ENCODE measurements around the gene ZNF496. TPM values are rescaled to one million over a fixed set of nuclear protein-coding genes. Genes with fewer than 3 reads are reported as not detected.

ZNF496 gene
- total and polyA plus RNA-seq, 2 donors from 2014 or later: 6.3 to 27.0 TPM

DNA sequence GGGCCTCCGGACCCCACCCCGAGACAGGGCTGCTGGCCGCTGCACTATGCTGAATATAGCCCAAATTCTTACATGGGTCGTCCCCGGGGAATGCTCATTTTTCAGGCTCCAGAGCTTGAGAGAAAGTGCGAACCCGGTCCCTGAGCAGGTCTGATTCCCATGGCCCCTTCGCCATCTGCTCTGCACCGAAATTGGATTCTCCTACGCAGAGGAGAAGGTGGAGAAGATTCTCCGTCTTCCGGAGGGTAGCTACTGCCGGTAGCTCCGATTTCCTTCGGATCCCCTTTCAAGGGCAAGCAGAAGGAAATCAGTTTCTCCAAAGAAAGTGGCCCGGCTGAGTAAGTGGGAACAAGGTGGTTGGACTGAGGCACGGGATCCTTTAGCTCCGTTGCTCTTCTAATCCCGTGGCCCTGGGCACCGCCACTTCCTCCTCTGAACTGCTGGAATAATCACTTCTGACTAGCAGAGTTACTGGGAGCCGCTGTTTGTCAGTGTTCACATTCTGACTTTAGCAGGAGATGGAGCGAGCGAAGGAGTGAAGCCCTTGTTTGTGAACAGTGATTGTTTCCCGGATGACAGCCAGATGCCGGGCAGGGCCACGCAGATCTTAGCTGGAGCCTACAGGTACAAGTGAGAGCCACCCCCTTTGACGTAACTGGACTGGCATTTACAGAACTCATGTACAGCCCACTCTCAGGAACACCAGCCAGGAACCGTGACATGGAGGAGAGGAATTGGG, 1.1 kb upstream of the ZNF496 start:
- Histone ChIP-seq H3K4me3 (ENCODE audit: low read length in 3 of 3) (peak overlapping the region; percentile 23 to 66 (median 65)), H3K9ac (ENCODE audit: low read length in 3 of 3) (peak overlapping the region in 2 of 3 donors; percentile 17 to 73), H3K36me3 (ENCODE audit: control insufficient read depth in 2 of 3, insufficient read depth in 3 of 3, low read length in 3 of 3) (peaks cover 0 to 16% (median 12%) of the 10 kb centered on the region in 3 donors), H3K4me1 (ENCODE audit: control insufficient read depth in 2 of 3, insufficient read depth in 2 of 3, low read depth in 1 of 3, low read length in 3 of 3) (peaks cover 2 to 9% (median 9%) of the 10 kb centered on the region in 3 donors), H3K9me3 (ENCODE audit: control insufficient read depth in 2 of 3, insufficient read depth in 1 of 3, low read length in 3 of 3) (no peaks in the 10 kb centered on the region), H3K27me3 (ENCODE audit: control insufficient read depth, insufficient read depth, low read length) (no peaks in the 10 kb centered on the region), H3K27ac (ENCODE audit: low read depth in 2 of 2, low read length in 2 of 2) (peak overlapping the region; percentile 76 to 85)
- intact Hi-C loops (cut with DNase I): no loop called here
- DNase-seq (peak in 4 of 5 donors; percentile 39 to 57 (median 54)), FAIRE-seq (no peak)
- TF ChIP-seq, protein P1, sequence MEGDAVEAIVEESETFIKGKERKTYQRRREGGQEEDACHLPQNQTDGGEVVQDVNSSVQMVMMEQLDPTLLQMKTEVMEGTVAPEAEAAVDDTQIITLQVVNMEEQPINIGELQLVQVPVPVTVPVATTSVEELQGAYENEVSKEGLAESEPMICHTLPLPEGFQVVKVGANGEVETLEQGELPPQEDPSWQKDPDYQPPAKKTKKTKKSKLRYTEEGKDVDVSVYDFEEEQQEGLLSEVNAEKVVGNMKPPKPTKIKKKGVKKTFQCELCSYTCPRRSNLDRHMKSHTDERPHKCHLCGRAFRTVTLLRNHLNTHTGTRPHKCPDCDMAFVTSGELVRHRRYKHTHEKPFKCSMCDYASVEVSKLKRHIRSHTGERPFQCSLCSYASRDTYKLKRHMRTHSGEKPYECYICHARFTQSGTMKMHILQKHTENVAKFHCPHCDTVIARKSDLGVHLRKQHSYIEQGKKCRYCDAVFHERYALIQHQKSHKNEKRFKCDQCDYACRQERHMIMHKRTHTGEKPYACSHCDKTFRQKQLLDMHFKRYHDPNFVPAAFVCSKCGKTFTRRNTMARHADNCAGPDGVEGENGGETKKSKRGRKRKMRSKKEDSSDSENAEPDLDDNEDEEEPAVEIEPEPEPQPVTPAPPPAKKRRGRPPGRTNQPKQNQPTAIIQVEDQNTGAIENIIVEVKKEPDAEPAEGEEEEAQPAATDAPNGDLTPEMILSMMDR (IDR thresholded peaks at IDR 0.05; ENCODE audit: borderline replicate concordance, extremely low read depth, insufficient read depth): no peak

GRCh38 chr1:247332215-247332622, 552 bp upstream of the ZNF496 start:
- Histone ChIP-seq H3K4me1 (ENCODE audit: control insufficient read depth in 2 of 3, insufficient read depth in 2 of 3, low read depth in 1 of 3, low read length in 3 of 3) (peaks cover under 1 to 9% (median 9%) of the 10 kb centered on the region in 3 donors), H3K9ac (ENCODE audit: low read length in 3 of 3) (peak overlapping the region in 2 of 3 donors; percentile 17 to 73), H3K27me3 (ENCODE audit: control insufficient read depth, insufficient read depth, low read length) (no peaks in the 10 kb centered on the region), H3K9me3 (ENCODE audit: control insufficient read depth in 2 of 3, insufficient read depth in 1 of 3, low read length in 3 of 3) (no peaks in the 10 kb centered on the region), H3K36me3 (ENCODE audit: control insufficient read depth in 2 of 3, insufficient read depth in 3 of 3, low read length in 3 of 3) (peaks cover 0 to 16% (median 12%) of the 10 kb centered on the region in 3 donors), H3K27ac (ENCODE audit: low read depth in 2 of 2, low read length in 2 of 2) (peak overlapping the region; percentile 76 to 85), H3K4me3 (ENCODE audit: low read length in 3 of 3) (peak overlapping the region; percentile 23 to 66 (median 65))
- TF ChIP-seq, protein P1 (IDR thresholded peaks at IDR 0.05; ENCODE audit: borderline replicate concordance, extremely low read depth, insufficient read depth): no peak
- intact Hi-C loops (cut with DNase I): no loop called here
- DNase-seq (peak in 4 of 5 donors; percentile 59 to 87 (median 78)), FAIRE-seq (no peak)

DNA sequence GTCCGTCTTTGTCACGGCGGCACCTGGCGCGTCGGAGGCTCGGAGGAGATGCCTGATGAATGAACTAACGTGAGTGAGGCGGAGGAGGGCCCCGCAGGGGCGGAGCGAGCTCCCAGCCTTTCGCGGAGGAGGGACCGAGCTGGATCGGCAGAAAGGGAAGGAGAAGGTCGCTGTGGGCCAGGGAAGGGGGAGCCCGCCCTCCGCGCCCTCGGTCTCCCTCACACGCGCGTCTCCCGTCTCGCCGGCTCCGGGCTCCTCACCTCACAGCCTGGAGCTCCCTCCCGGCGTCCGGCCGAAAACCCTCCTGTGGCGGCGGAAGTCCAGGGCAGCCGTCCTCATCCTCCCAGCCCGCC, 519 bp downstream of the ZNF496 start:
- H3K36me3 ChIP-seq (ENCODE audit: control insufficient read depth in 2 of 3, insufficient read depth in 3 of 3, low read length in 3 of 3): peaks cover 0 to 16% (median 12%) of the 10 kb centered on the region in 3 donors
- peak overlapping the region; percentile 55 to 69 (median 65) for H3K4me3 ChIP-seq (ENCODE audit: low read length in 3 of 3)
- DNase-seq: peak; percentile 88 to 93 (median 91)
- TF ChIP-seq, protein P1 (IDR thresholded peaks at IDR 0.05; ENCODE audit: borderline replicate concordance, extremely low read depth, insufficient read depth): no peak
- intact Hi-C loops (cut with DNase I): no loop called here
- FAIRE-seq: no peak
- H3K27me3 ChIP-seq (ENCODE audit: control insufficient read depth, insufficient read depth, low read length): no peaks in the 10 kb centered on the region
- H3K9me3 ChIP-seq (ENCODE audit: control insufficient read depth in 2 of 3, insufficient read depth in 1 of 3, low read length in 3 of 3): no peaks in the 10 kb centered on the region
- H3K9ac ChIP-seq (ENCODE audit: low read length in 3 of 3): peak overlapping the region; percentile 40 to 56 (median 52)
- H3K27ac ChIP-seq (ENCODE audit: low read depth in 2 of 2, low read length in 2 of 2): peak overlapping the region; percentile 79 to 83
- H3K4me1 ChIP-seq (ENCODE audit: control insufficient read depth in 2 of 3, insufficient read depth in 2 of 3, low read depth in 1 of 3, low read length in 3 of 3): peaks cover 0 to 9% (median 9%) of the 10 kb centered on the region in 3 donors
